GM12892 (cell line): ENCODE data around the gene TRPM2.

Experiments
- POLR2A ChIP-seq: IDR thresholded peaks from 2 replicates; pipeline ENCODE4 v1.6.1; 2011; ENCODE audit warnings: low read depth, low read length, control low read depth
- TAF1 ChIP-seq: IDR thresholded peaks from 2 replicates; pipeline ENCODE4 v1.6.1; 2011; ENCODE audit warnings: low read depth, mild to moderate bottlenecking, control low read depth, low read length, borderline replicate concordance

DNA sequence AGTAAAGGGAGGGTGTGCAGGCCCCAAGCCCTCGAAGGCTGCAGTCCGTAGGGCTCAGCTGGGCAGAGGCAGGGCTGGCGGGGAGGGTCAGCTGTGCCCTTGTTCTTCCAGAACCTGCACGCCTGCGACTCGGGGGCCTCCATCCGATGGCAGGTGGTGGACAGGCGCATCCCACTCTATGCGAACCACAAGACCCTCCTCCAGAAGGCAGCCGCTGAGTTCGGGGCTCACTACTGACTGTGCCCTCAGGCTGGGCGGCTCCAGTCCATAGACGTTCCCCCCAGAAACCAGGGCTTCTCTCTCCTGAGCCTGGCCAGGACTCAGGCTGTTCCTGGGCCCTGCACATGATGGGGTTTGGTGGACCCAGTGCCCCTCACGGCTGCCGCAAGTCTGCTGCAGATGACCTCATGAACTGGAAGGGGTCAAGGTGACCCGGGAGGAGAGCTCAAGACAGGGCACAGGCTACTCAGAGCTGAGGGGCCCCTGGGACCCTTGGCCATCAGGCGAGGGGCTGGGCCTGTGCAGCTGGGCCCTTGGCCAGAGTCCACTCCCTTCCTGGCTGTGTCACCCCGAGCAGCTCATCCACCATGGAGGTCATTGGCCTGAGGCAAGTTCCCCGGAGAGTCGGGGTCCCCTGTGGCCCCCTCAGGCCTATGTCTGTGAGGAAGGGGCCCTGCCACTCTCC lies 88.3 kb downstream of the TRPM2 start:
- no peak for TF ChIP-seq POLR2A
- no peak for TF ChIP-seq TAF1
